ENCODE data around the gene LMF2.

The LMF2 gene

DNA sequence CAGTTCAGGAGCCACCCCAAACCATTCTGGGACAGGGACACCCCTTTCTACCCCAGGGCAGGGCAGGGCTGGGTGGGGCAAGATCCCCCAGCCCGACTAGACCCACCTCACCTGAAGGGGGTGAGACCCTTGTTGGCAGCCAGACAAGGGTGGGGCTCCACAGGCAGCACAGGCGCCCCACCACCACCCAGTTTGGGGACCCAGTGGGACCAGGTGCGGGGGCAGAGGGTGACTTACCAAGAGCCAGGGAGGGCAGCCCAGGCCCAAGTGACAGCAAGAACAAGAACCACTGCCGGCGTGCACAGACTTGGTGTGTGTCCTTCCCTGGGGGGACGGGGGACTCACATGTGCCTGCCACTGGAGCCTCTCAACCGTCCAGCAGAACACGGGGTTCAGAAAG, 23.9 kb downstream of the LMF2 start:
- in situ Hi-C loops (cut with HindIII; ENCODE audit: low sequenced_read_pairs) = no loop called here

DNA sequence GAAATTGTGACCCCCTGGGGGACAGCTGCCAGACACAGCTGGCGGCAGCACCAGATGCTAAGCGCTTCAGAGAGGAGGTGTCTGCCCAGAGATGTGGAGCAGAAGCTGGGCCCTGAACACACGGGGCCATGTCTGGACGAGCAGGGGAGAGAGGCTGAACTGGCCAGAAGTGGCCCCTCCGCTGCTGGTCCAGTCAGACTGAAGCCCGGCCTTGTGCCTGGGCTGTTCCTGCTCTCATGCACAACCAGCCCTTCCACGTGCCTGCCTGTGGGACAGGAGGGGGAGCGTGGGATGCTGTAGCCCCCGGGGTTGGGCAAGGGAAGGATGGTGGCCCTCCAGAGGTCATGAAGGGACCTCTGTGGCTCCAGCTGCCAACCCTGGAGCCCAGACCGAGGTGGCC, 24.4 kb downstream of the LMF2 start:
- in situ Hi-C loops (cut with HindIII; ENCODE audit: low sequenced_read_pairs) = no loop called here

DNA sequence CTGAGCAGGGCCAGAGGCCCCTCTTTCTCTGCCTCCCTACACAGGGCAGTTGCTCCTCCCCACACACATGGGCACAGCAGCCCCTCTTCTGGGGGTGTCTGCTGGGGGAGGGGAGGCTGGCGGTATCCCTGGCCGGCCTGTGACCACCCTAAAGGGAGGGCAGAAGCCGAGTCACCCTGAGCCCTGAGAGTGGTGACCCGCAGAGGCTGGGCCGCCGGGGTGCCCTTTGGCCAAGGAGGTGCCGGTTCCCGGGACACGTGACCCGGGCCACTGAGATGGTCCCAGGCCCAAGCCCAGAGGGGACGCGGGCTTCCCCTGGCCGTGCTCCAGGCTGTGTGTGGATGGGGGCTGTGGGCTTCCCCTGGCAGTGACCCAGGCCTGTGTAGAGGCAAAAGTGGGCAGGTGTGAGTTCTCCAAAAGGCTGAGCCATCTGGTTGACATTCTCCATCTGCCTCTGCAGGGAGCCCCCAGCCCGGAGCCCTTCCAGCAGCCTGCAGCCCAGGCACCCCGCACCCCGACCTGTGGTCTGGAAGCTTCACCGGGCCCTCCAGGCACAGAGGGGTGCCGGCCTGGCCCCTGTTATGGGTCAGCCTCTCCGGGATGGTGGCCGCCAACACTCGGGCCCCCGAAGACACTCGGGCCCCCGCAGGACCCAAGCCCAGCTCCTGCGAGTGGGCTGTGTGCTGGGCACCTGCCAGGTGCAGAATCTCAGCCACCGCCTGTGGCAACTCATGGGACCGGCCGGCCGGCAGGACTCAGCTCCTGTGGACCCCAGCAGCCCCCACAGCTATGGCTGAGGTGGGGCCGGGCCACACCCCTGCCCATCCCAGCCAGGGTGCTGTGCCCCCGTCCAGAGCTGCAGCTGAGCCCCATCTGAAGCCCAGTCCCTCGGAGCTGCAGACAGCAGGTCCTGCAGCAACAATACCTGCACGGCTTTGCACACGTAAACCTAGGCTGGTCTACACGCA, 25.1 kb downstream of the LMF2 start:
- in situ Hi-C loops (cut with HindIII; ENCODE audit: low sequenced_read_pairs) = no loop called here

DNA sequence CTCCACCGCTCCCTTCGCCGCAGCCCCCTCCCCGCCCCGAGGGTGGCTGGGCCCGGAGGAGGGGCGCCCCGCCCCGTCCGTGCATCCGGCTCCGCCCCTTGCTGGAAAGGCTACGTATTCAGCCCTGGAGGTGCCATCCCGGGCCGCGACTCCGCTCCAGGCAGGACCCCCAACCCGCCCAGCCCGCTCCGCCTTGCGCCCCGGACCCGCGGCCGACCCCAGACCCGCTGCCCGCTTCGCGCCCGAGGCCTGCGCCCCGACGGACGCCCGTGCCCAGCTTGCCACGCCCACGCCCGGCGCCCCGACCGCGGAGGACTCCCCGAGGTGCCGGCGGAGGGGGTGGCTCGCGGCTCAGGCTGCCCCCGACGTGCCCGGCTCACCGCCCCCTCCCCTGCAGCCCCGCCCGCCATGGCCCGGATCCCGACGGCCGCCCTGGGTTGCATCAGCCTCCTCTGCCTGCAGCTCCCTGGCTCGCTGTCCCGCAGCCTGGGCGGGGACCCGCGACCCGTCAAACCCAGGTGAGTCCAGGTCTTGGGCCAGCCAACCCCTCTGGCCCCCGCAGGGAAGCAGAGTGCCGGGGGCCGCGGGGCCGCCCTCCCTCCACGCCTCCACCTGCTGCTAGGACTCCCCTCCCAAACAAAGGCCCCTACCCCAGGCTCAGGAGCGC, 25.9 kb downstream of the LMF2 start, which contains the start of gene ADM2:
Gene ADM2, plus strand, starts transcription at position 104 of the 667 bp plus-strand sequence. Its CDS starts 305 bp downstream, at position 409.
- in situ Hi-C loops (cut with HindIII; ENCODE audit: low sequenced_read_pairs) = no loop called here

DNA sequence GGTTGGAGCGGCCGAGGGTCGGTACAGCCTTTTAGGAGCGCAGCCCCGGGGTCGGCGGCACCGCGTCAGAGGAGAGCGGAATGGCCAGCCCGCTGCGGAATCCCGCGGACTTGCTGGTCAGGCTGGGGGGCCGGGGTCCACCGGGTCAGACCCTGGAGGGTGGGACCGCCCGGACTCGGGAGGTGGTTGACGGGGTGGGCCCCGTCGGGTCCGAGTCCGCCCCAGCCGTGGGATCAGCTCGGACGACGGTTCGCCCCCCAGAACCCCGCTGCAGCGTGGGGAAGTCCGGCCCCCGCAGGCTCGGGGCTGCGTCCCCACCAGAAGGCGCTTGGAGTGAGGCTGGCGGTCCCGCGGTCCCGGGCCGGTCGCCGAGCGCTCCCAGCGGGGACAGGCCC, 26.5 kb downstream of the LMF2 start:
- in situ Hi-C loops (cut with HindIII; ENCODE audit: low sequenced_read_pairs) = no loop called here

DNA sequence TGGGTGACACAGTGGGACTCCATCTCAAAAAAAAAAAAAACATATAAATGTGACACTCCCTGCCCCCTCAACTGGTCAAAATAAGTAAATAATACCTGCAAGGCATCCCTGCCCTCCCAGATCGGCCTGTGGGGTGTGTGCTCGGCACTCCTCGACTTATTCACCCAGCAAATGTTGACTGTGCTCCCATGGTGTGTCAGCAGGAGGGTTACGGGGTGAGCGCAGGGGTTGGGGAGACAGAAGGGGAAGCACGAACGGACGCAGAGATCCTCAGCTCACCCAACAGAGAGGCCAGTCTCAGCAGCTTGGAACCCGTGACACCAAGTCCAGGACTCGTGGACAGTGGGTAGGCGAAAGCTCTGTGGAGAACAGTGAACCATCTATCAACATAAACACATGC, 27.8 kb downstream of the LMF2 start:
- in situ Hi-C loops (cut with HindIII; ENCODE audit: low sequenced_read_pairs) = no loop called here

DNA sequence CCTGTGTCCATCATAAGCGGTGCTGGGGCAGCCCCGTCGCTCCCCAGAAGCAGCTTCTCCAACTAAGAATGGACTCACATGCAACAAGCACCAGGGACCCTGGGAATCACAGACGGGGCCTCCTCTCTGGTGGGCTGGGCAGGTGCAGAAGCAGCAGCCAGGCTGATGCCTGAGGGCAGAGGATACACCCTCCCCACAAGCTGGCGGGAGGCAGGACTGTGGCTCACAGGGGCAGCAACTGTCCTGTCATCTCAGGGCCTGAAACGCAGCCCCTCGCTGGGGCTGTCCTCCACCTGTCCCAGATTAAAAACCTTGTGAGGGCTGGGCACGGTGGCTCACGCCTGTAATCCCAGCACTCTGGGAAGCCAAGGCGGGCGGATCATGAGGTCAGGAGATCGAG, 29.6 kb downstream of the LMF2 start:
- in situ Hi-C loops (cut with HindIII; ENCODE audit: low sequenced_read_pairs) = no loop called here

DNA sequence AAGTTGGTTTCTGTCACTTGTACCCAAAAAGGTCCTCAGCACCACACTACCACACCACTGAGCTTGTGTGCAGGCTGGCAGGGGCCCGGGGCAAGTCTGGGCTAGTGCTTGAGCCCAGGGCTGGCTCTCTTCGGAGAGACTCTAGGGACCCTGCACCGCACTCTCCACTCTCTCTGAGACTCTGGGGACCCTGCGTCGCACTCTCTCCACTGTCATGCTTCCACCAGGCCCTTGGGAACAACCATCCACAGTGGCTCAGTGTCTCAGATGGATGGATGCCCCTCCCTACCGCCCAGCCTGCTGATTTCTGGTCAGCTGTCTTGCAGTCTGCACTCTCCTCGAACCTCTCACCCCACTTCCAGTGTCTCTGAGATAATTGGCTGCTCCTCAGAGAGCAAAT, 30.6 kb downstream of the LMF2 start:
- in situ Hi-C loops (cut with HindIII; ENCODE audit: low sequenced_read_pairs) = no loop called here

DNA sequence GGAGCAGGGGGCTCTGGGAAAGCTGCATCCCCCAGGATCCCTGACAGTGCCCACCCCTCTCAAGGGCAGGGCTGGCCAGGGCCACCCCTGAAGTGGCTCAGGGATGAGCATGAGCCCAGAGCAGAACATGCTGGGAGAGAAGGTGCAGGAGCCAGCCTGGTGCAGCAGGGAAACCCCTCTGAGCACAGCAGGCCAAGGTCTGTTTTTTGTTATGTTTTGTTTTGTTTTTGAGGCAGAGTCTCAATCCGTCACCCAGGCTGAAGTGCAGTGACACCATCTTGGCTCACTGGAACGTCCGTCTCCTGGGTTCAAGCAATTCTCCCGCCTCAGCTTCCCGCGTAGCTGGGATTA, 31.9 kb downstream of the LMF2 start:
- in situ Hi-C loops (cut with HindIII; ENCODE audit: low sequenced_read_pairs) = no loop called here

DNA sequence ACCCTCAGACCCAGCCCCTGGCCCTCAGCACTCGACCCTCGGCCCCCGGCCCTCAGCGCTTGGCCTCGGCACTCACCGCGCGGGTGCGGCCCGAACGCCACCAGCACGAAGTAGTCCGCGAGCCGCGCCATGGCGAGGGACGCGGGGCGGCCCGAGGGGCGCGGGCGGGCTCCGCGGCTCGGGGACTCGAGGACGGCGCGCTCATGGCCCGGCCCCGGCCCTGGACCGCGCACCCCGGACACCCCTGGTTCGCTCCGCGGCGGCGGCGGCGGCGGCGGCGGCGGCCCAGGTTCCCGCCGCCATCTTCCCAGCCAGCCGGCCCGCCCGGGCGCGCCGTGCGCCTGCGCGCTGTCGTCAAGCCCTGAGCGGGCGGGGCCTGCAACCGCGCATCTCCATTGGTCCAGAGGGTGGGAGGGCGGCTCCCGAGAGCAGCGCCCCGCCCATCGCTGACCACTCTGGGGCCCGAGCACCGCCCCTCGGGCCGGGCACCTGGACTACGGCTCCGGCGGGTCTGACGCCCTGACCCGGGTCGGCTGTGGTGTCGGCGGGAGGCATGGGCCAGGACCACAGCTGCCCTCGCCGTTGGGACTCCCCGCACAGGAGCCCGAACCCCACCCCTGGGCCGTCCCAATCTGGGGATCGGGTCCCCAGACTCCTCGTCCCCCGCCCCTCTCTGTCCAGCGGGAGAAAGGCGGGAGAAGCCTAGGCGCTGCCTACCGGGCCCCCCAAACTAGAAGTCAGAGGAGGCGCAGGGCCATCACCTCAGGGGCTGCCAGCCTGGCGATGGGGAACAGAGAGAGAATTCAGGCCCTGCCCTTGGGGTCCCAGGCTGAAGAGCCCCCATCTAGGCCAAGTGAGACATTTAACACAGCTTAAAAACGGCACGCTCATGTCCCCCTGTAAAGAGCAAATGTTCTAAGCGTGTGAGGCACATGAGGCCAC, 32.5 kb downstream of the LMF2 start, which contains the start of gene SBF1:
Gene SBF1, minus strand, starts transcription at position 326 of the 942 bp plus-strand sequence. Its CDS starts 195 bp downstream, at position 131.
- in situ Hi-C loops (cut with HindIII; ENCODE audit: low sequenced_read_pairs) = no loop called here

DNA sequence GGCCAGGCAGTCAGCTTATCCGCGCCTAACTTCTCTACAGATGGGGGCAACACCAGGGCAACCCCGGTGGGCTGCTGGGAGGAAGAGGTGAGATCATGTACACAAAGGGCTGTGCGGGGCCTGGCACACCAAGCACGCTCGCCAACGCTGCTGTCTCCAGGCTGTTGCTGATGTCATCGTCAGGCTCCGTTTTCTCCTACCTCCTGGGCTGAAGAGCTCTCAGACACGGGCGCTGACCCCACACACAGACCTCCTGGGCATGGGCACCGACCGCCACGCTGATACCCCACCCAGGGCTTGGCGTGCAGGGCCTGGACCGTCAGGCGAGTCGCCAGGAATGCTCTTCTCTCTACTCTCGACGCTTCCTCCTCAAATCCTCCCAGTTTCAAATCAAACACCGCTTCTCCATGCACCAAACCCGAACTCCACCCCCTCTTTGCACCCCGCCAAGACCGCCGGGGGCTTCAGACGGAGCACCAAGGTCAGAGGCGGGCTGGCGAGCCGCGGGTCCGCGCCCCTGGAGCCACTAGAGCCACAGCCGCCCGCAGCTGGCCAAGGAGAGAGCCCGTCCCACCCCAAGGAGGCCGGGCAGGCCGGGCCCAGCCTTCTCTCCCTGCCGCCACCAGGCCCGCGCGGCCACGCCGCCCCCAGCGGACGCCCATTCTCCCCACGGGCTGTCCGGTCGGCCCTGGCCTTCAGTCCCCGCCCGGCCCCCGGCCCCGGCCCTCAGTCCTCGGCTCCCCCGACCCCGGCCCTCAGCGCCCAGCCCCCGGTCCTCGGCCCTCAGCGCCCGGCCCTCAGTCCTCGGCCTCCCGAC, 33.4 kb downstream of the LMF2 start:
- in situ Hi-C loops (cut with HindIII; ENCODE audit: low sequenced_read_pairs) = no loop called here

DNA sequence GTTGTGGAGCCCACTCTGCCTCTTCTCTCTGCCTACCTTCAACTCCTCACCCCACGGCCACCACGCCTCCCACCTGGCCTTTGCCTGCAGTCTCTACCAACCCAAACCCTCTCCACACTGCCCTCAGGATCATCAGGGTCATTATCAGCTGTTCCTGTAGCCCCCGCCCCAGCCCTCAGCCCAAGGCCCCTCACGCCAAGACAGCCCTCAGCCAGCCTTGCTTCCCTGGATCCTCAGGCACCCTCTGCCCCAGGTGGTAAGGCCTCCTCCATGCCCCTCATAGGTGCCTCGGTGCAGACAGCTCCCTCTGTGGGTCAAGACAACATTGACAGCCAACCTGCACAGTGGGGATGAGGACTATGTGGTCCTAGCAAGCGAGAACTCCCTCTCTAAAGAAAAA, 34.4 kb downstream of the LMF2 start:
- in situ Hi-C loops (cut with HindIII; ENCODE audit: low sequenced_read_pairs) = no loop called here

DNA sequence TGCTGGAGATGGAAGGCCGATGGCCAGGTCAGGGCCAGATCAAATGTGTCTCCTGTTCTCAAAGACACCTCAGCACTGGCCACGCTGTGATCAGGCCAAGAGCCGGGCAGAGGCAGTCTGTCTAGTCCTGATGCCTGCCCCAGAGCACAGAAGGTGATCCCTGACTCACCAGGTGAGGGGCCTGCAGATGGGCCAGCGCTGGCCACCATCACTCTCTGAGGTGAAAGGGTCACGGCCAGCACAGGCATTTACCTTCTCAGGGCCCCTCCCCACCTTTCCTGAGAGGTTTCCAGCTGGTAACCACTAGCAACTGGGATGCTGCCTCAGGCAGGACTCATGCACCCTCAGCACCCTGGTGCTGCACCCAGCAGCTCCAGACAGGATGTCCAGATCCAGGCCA, 35.5 kb downstream of the LMF2 start:
- in situ Hi-C loops (cut with HindIII; ENCODE audit: low sequenced_read_pairs) = no loop called here

DNA sequence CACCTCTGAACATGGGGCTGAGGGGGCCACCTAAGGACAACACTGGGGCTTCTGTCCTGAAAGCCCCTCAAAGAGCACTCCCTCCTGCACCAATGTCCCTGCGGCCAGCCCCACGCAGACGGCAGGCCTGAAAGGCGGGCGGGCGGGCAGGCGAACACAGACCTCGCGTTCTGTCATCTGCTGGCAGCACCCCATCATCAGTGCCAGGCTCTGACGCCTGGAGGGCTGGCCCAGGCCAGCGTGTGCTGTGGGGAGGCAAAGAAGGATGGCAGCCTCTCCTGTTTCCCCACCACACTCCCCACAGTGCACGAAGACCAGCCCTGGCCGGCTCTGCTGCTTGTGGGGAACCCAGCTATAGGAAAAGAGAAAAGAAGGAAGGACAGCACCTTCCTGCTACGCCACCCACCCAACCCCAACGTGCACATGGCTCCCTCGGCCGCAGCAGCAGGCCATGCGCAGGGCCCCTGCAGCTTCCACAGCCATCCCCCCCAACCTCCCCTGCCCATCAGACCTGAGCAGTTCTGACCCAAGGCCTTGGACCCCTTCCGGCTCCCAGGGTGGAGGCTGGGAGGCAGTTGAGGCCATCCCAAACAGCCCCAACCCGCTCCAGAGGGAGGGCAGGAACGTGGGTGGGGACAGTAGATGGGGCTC, 36.2 kb downstream of the LMF2 start:
- in situ Hi-C loops (cut with HindIII; ENCODE audit: low sequenced_read_pairs) = no loop called here

DNA sequence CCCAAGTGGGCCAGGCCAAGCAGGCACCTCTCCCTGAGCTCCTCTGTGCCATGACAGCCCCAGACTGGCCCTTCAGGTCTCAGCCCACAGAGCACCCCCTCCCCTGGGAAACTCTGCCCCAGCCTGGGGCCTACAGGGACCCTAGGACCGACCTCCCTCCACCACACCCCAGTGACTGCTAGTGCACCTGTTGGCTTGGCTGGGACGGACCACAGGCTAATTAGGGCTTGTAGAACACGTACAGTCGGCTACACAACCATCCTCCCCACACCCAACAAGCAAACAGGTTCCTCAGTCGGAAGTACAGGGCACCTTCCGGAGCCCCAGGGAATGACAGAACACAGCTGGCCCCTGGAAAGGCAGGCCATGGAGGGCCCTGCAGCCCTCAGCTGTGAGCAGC, 37.0 kb downstream of the LMF2 start:
- in situ Hi-C loops (cut with HindIII; ENCODE audit: low sequenced_read_pairs) = no loop called here

DNA sequence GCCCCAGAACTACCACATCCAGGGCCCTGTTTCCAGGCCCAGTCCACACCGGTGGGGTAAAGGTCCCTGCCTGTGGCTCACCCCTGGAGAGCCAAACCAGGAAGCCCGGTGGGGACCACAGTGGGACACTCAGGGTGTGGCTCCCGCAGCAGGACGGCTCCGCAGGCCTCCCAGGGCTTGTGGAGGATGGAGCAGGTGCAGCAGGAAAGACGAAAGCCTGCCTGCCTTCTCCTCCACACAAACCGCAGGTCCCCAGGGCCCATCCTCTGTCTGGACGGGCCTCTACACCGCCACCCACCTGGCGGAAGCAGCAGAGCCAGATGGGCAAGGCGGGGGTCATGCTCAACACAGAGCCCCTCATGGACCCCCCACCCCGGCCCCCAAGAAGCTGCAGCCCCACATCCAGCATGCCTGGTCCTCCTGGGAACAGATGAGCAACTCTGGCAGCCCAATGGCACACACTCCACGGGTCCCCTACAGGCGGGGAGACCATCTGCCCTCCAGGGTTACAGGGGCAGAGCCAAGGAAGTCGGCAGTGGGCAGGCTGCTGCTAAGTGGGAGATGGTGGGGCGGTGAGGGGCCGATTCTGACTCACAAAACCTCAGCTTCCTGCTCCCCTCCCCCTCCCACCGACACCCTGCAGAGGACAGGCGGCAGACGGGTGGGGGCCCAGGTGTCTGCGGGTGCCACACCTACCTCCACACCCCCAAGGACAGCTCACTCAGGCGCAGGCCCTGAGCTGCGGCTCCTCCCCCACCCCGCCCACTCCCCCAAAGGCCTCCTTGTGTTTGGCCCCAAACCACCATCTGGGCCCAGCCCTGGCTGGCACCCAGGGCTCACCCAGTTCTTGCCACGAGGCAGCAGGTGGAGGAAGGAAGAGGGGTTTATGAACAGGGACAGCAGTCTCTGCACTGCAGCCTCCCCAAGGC, 37.9 kb downstream of the LMF2 start:
- in situ Hi-C loops (cut with HindIII; ENCODE audit: low sequenced_read_pairs) = no loop called here

DNA sequence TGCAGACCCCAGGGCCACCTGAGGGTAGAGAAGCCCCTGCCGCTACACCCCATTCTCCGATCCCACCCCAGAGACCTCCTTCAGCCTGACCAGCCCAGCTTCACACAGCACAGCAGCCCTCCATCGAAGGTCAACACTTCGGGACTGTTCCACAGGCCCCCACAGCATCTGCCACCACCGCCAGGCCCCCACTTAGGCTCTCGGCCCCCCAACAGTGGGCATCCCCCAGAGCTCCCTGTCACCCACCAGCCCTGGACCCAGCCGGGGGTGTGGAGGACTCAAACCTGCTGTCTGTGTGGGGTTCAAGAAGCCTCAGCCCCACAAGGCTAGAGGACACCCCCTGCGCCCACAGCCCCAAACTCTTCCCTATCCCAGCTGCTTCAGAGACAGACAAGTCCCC, 38.9 kb downstream of the LMF2 start:
- in situ Hi-C loops (cut with HindIII; ENCODE audit: low sequenced_read_pairs) = no loop called here

DNA sequence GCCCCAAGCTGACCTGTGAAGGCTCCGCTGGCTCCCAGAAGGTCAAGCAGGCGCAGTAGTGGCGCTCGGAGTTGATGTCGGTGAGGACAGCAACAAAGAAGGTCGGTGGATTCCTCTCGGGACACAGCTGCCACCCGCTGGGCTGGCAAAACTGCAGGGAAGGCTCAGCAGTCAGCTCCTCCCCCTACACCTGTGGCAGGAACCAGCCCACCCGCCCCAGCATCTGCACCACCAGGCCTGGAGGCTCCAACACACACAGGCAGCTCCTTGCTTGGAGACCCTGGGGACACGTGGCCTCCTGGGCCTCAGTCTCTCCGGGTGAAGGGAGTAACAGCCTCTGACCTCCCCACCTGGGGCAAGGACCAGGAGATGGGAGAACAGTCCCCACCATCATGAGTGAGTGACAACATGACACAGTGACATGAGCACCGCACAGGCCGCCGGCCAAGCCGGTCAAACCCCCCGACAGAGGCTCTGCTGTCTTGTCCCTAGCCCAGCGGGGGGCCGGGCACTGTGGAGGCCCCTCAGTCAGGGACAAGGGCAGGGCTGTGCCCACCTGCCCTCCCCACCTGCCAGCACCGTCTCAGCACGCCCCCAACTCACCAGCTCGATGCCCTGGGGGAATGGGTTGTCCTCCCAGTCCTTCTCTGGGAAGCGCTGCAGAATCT, 39.6 kb downstream of the LMF2 start:
- in situ Hi-C loops (cut with HindIII; ENCODE audit: low sequenced_read_pairs) = no loop called here
